ENCODE data around the gene EML4.

The EML4 gene

DNA sequence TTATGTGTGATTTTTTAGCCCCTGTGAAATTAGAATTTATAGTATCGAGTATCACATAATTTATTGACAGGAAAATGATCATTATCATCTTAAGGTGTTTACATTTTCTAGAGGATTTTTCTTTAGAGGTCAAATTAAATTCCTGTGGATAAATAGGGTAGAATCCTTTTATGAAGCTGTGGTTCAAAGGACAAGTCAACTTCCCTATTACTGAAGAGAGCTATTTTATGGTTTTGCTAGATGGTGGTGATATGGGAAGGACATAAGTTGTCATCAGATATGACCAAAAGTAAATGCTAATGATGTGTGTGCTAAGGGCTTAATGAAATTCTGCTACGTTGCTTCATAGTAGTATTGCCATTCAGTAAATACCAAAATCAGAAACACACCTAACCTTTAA is 80.1 kb downstream of the EML4 start:
- H3K4me3 Mint-ChIP-seq, result no peak overlapping the region
- TF ChIP-seq, protein P1, sequence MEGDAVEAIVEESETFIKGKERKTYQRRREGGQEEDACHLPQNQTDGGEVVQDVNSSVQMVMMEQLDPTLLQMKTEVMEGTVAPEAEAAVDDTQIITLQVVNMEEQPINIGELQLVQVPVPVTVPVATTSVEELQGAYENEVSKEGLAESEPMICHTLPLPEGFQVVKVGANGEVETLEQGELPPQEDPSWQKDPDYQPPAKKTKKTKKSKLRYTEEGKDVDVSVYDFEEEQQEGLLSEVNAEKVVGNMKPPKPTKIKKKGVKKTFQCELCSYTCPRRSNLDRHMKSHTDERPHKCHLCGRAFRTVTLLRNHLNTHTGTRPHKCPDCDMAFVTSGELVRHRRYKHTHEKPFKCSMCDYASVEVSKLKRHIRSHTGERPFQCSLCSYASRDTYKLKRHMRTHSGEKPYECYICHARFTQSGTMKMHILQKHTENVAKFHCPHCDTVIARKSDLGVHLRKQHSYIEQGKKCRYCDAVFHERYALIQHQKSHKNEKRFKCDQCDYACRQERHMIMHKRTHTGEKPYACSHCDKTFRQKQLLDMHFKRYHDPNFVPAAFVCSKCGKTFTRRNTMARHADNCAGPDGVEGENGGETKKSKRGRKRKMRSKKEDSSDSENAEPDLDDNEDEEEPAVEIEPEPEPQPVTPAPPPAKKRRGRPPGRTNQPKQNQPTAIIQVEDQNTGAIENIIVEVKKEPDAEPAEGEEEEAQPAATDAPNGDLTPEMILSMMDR (IDR thresholded peaks at IDR 0.05), result no peak
- H3K27ac Mint-ChIP-seq, result peak overlapping the region; percentile 84
- H3K4me1 Mint-ChIP-seq, result peaks cover 41% of the 10 kb centered on the region
- H3K36me3 Mint-ChIP-seq (ENCODE audit: low read depth), result peaks cover 71% of the 10 kb centered on the region
- DNase-seq, result no peak
- no peaks in the 10 kb centered on the region for H3K27me3 Mint-ChIP-seq (ENCODE audit: low read depth, poor library complexity)
- peaks cover 11% of the 10 kb centered on the region for H3K9me3 Mint-ChIP-seq

DNA sequence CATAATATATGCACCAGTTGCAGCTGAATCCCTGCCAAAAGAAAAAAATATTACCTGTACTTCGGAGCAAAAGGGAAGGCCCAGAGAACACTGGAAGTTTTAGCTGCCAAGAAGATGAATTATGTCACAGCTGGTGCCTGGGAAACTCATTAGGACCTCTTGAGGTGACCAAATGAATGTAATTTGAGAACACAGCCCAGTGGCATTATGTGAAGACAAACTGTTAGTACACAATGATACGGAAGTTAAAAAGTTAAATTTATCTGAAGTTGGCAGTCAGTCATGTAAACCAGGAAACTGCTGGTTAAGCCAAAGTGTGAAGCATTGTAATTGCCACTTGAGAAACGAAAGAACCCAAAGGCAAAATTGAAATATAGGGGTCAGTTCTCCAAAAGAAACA is 80.7 kb downstream of the EML4 start:
- peak; percentile 24 for DNase-seq
- peaks cover 17% of the 10 kb centered on the region for H3K9me3 Mint-ChIP-seq
- peak overlapping the region; percentile 84 for H3K27ac Mint-ChIP-seq
- peaks cover 71% of the 10 kb centered on the region for H3K36me3 Mint-ChIP-seq (ENCODE audit: low read depth)
- H3K27me3 Mint-ChIP-seq (ENCODE audit: low read depth, poor library complexity), result no peaks in the 10 kb centered on the region
- TF ChIP-seq, protein P1 (IDR thresholded peaks at IDR 0.05), result no peak
- peaks cover 35% of the 10 kb centered on the region for H3K4me1 Mint-ChIP-seq
- H3K4me3 Mint-ChIP-seq, result no peak overlapping the region

DNA sequence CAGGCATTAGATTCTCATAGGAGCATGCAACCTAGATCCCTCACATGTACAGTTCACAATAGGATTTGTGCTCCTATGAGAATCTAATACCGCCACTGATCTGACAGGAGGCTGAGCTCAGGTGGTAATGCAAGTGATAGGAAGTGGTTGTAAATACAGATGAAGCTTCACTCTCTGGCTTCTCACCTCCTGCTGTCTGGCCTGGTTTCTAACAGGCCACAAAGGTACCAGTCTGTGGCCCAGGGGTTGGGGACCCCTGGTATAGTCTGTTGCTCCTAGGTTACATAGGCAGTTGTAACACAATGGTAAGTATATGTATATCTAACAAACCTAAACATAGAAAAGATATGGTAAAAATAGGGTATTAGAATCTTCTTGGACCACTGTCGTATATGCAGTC is 81.8 kb downstream of the EML4 start:
- Mint-ChIP-seq H3K36me3 (ENCODE audit: low read depth) (peaks cover 74% of the 10 kb centered on the region), H3K9me3 (peaks cover 17% of the 10 kb centered on the region), H3K27ac (no peak overlapping the region), H3K27me3 (ENCODE audit: low read depth, poor library complexity) (no peaks in the 10 kb centered on the region), H3K4me3 (no peak overlapping the region), H3K4me1 (peaks cover 35% of the 10 kb centered on the region)
- DNase-seq, result no peak
- TF ChIP-seq, protein P1 (IDR thresholded peaks at IDR 0.05), result no peak

DNA sequence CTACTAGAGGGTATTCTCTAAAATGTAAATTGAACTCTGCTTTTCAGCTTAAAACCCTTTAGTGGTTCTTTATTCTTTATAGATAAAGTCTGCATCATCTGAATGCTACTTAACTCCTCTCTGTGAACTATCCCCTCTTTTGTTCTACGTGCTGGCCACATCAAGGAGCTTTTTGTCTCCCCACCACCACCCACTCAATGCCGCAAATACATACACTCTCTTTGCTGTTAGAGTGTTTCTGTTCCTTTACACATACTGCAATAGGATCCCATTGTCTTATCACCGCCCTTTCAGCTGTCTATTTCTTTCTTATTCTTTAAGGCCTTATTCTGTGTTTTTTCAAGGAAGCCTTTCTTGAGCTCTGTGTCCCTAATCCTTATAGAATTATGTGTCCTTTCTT is 83.3 kb downstream of the EML4 start:
- H3K27me3 Mint-ChIP-seq (ENCODE audit: low read depth, poor library complexity), result no peaks in the 10 kb centered on the region
- TF ChIP-seq, protein P1 (IDR thresholded peaks at IDR 0.05), result no peak
- peaks cover 17% of the 10 kb centered on the region for H3K9me3 Mint-ChIP-seq
- peaks cover 71% of the 10 kb centered on the region for H3K36me3 Mint-ChIP-seq (ENCODE audit: low read depth)
- H3K27ac Mint-ChIP-seq, result peak overlapping the region; percentile 4
- H3K4me1 Mint-ChIP-seq, result peaks cover 35% of the 10 kb centered on the region
- no peak overlapping the region for H3K4me3 Mint-ChIP-seq
- DNase-seq, result no peak

DNA sequence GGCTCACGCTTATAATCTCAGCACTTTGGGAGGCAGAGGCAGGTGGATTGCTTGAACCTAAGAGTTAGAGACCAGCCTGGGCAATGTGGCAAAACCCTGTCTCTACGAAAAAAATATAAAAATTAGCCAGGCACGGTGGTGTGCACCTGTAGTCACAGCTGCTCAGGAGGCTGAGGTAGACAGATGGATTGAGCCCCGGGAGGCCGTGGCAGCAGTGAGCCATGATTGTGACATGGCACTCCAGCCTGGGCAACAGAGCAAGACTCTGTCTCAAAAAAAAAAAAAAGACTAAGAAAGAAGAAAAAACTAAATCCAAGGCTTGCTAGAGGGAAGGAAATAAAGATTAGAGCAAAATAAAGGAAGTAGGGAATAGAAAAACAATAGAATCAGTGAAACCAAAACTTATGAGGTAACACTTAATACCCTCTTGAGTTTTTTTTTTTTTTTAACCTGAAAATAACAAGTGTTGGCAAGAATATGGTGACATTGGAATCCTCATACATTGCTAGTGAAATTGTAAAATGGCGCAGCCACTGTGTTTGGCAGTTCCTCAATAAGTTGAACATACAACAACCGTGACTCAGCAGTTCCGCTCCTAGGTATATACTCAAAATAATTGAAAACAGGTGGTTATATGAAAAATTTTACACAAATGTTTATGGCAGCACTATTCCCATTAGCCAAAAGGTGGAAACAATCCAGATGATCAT is 85.2 kb downstream of the EML4 start:
- Mint-ChIP-seq H3K27ac (no peak overlapping the region), H3K36me3 (ENCODE audit: low read depth) (peaks cover 89% of the 10 kb centered on the region)
- TF ChIP-seq, protein P1 (IDR thresholded peaks at IDR 0.05), result no peak

DNA sequence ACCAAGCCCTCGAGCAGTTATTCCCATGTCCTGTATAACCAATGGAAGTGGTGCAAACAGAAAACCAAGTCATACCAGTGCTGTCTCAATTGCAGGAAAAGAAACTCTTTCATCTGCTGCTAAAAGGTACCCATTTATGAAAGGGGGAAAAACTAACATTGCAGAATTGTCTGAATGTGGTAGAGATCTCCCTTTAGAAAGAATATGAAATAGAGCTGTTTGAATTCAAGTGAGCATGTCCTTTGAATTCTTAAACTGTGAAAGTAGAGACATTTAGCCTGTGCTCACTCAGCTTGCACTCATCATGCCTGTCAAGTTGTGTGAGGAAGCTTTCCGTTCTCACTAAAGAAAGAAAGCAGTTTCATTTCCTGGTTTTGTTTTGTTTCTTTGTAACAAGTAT is 87.4 kb downstream of the EML4 start:
- H3K4me3 Mint-ChIP-seq, result no peak overlapping the region
- peaks cover 13% of the 10 kb centered on the region for H3K4me1 Mint-ChIP-seq
- no peak overlapping the region for H3K27ac Mint-ChIP-seq
- H3K27me3 Mint-ChIP-seq (ENCODE audit: low read depth, poor library complexity), result no peaks in the 10 kb centered on the region
- peaks cover 17% of the 10 kb centered on the region for H3K9me3 Mint-ChIP-seq
- H3K36me3 Mint-ChIP-seq (ENCODE audit: low read depth), result peaks cover 79% of the 10 kb centered on the region
- DNase-seq, result no peak
- TF ChIP-seq, protein P1 (IDR thresholded peaks at IDR 0.05), result no peak

More for the DNA sequence above, 85.2 kb downstream of the EML4 start:
- Mint-ChIP-seq H3K27me3 (ENCODE audit: low read depth, poor library complexity) (no peaks in the 10 kb centered on the region), H3K9me3 (peaks cover 17% of the 10 kb centered on the region), H3K4me1 (peaks cover 25% of the 10 kb centered on the region), H3K4me3 (no peak overlapping the region)
- DNase-seq, result no peak
